BJ (cell line): ENCODE data around the gene REG1A. TPM values are rescaled to one million over a fixed set of nuclear protein-coding genes. Genes with fewer than 3 reads are reported as not detected.

Source experiments
- CTCF ChIA-PET: fragments of 350-600 bp; formaldehyde crosslinking; extraction: SDS; loops from one replicate; lab custom pipeline; 2021; ENCODE audit warnings: antibody characterized with exemption, inconsistent platforms; lab: Yijun Ruan, JAX
- POLR2A ChIA-PET: fragments of 300-600 bp; sonication (Branson Sonifier 250); formaldehyde crosslinking; extraction: SDS; loops from one replicate; lab custom pipeline; 2021; ENCODE audit warnings: antibody characterized with exemption; lab: Charles Lee
- DNase-seq: peaks from one replicate; pipeline ENCODE4 v3.0.0-alpha.2; 2011; ENCODE audit warnings: low read depth
- H3K27me3 ChIP-seq: 2 replicates; pipeline ENCODE4 v1.6.0; 2011; ENCODE audit warnings: low read length; ENCODE audit not compliant: control insufficient read depth, insufficient read depth
- H3K36me3 ChIP-seq: 2 replicates; pipeline ENCODE4 v1.5.1; 2011; ENCODE audit warnings: low read length; ENCODE audit not compliant: control insufficient read depth, insufficient read depth
- H3K4me3 ChIP-seq: 2 replicates; pipeline ENCODE4 v1.5.1; 2011; ENCODE audit warnings: low read depth, mild to moderate bottlenecking, control low read depth, low read length
- polyA plus RNA-seq: library from polyadenylated mRNA; depleted of rRNA; stranded (reverse); fragments of >200 nt; gene quantifications from 2 replicates; pipeline ENCODE4 v1.2.3, GENCODE V29; 2011; rRNA removed
- TF ChIP-seq, protein P1 (sequence below): IDR thresholded peaks from 2 replicates; pipeline ENCODE4 v1.5.1; 2011; ENCODE audit warnings: low read depth, mild to moderate bottlenecking, control low read depth, inconsistent platforms, low read length, moderate library complexity; ENCODE audit not compliant: insufficient read depth

REG1A gene
- polyA plus RNA-seq, 1 experiment: not detected

GRCh38 chr2:79159653-79160052 lies 39.4 kb downstream of the REG1A start, which contains the start of gene REG3A:
TSS of gene REG3A (minus strand) at chr2:79159753. CDS start at chr2:79159405, 348 bp downstream.
- TF ChIP-seq, protein P1, sequence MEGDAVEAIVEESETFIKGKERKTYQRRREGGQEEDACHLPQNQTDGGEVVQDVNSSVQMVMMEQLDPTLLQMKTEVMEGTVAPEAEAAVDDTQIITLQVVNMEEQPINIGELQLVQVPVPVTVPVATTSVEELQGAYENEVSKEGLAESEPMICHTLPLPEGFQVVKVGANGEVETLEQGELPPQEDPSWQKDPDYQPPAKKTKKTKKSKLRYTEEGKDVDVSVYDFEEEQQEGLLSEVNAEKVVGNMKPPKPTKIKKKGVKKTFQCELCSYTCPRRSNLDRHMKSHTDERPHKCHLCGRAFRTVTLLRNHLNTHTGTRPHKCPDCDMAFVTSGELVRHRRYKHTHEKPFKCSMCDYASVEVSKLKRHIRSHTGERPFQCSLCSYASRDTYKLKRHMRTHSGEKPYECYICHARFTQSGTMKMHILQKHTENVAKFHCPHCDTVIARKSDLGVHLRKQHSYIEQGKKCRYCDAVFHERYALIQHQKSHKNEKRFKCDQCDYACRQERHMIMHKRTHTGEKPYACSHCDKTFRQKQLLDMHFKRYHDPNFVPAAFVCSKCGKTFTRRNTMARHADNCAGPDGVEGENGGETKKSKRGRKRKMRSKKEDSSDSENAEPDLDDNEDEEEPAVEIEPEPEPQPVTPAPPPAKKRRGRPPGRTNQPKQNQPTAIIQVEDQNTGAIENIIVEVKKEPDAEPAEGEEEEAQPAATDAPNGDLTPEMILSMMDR: no peak
- no peaks in the 10 kb centered on the region for H3K27me3 ChIP-seq
- POLR2A ChIA-PET: no interaction called here
- no peak within 1 kb of the TSS for H3K4me3 ChIP-seq
- no peak for DNase-seq
- CTCF ChIA-PET: no interaction called here
- H3K36me3 ChIP-seq: no peaks in the 10 kb centered on the region

DNA sequence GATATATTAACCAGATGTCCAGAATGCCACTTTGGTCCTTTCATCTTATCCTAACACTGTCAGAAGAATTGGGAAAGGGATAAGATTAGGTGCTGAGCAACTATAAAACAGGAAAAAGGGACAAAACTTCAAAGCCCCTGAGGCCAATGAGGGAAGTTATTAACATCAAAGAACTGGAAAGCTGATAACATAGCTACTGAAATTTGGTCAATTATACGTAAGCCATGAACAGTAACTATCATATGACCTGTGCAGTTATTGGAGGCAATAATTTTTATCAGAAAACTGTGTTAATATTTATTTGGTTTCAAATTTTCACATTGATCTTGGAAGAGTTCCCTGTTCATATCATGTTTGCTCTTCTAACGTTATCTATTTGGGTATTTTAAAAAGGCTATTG lies 41.8 kb downstream of the REG1A start:
- ChIA-PET CTCF (no interaction called here), POLR2A (no interaction called here)
- Histone ChIP-seq H3K27me3 (no peaks in the 10 kb centered on the region), H3K4me3 (no peak overlapping the region), H3K36me3 (no peaks in the 10 kb centered on the region)
- TF ChIP-seq, protein P1: no peak
- no peak for DNase-seq

DNA sequence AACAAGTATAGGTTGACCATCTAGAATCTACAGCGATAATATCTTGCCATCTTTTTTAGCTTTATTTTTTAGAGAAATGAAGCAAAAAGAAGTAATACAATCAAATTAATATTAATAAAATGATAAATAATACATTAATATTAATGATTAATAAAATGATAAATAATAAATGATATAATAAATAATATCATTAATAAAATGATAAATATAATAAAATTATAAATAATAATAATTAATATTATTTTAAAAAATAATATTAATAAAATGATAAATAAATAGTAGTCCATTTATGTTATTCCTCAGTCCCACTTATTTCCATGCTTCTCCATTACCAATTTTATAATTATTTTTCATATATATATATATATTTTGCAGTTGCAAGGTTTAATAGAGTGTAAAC lies 42.5 kb downstream of the REG1A start:
- no peak for DNase-seq
- Histone ChIP-seq H3K27me3 (no peaks in the 10 kb centered on the region), H3K4me3 (no peak overlapping the region), H3K36me3 (no peaks in the 10 kb centered on the region)
- TF ChIP-seq, protein P1: no peak
- POLR2A ChIA-PET: no interaction called here
- CTCF ChIA-PET: no interaction called here

GRCh38 chr2:79171348-79171958 lies 51.2 kb downstream of the REG1A start:
- ChIA-PET POLR2A (no interaction called here), CTCF (interaction anchor here (0.6 kb wide), 1 partner anchor 955 kb away, joined by 3 read pairs; no protein-coding TSS in a partner anchor)
- Histone ChIP-seq H3K36me3 (no peaks in the 10 kb centered on the region), H3K4me3 (no peak overlapping the region), H3K27me3 (no peaks in the 10 kb centered on the region)
- TF ChIP-seq, protein P1: no peak
- no peak for DNase-seq

Other genes starting within 250 kb of the REG1A start
- not detected in 2 replicates for gene REG3G, start 94.8 kb upstream of the REG1A start, polyA plus RNA-seq
- not detected in 2 replicates for gene REG1B, start 32.5 kb upstream of the REG1A start, polyA plus RNA-seq
- gene REG3A, start 39.3 kb downstream of the REG1A start, polyA plus RNA-seq: not detected in 2 replicates